NCI-H2081 (cell line): ENCODE measurements around the gene RIPOR2.
"Not testable (repeated sequence)": the region's sequence is repeated elsewhere in the genome, so short reads cannot be mapped to it uniquely, and the experiment has no call there.

Experiments used
- DNase-seq, 2 experiments: peaks; one replicate each; lab custom pipeline; 2025; lab: John Stamatoyannopoulos, UW

The RIPOR2 gene

DNA sequence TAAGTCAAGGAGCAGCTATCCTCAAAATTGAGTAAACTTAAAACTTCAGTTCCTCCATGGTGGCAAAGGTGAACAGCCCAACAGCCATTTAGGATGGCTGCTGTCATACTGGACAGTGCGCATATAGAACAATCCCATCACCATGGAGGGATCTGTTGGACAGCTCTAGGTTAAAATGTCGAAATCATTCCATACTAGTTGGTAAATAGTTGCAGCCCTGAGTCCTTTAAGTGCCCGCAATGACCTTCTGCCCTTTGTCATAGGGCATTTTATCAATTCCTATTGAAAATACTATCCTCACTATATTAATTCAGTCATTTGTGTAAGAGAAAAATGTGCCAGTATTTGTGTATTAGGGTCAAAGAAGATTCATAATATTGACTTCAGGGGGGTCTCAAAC, 128.2 kb downstream of the RIPOR2 start:
- DNase-seq, result no peak

DNA sequence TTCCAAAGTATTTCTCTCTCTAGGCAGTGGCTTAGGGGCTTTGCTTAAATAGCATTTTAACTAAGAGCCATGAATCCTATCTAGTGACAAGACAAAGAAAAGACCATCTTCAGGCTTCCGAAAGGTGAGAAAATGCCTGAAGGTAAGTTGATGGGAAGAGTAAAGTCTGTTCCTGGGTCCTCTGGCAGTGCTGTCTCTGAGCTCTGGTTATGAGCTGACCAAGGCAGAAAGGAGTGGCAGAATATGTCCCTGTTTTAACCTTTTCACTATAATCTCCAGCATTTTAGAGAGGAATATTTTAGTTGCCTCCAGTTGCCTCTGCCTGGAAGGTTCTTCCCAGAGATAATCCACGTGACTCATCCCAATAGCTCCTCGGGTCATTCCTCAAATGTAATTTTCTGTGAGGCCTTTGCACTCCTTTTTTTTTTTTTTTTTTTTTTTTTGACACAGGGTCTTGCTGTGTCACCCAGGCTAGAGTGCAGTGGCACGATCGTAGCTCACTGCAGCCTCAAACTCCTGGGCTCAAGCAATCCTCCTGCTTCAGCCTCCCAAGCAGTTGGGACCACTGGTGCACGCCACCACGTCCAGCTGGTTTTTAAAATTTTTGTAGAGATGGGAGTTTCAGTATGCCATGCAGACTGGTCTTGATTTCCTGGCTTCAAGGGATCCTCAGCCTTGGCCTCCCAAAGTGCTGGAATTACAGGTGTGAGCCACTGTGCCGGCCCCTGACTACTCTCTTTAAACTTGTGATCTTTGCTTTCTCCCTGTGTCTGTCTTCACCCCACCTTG, 133.3 kb downstream of the RIPOR2 start:
- DNase-seq, result no peak

- no peak for DNase-seq
Measured at GRCh38 chr6:24799541-24799915, 136.2 kb downstream of the RIPOR2 start.

GRCh38 chr6:24798740-24799540, 136.8 kb downstream of the RIPOR2 start, which contains the start of gene ARMH2:
TSS of gene ARMH2 (minus strand) at chr6:24798917. CDS start at chr6:24798857, 60 bp downstream.
- DNase-seq, result no peak

DNA sequence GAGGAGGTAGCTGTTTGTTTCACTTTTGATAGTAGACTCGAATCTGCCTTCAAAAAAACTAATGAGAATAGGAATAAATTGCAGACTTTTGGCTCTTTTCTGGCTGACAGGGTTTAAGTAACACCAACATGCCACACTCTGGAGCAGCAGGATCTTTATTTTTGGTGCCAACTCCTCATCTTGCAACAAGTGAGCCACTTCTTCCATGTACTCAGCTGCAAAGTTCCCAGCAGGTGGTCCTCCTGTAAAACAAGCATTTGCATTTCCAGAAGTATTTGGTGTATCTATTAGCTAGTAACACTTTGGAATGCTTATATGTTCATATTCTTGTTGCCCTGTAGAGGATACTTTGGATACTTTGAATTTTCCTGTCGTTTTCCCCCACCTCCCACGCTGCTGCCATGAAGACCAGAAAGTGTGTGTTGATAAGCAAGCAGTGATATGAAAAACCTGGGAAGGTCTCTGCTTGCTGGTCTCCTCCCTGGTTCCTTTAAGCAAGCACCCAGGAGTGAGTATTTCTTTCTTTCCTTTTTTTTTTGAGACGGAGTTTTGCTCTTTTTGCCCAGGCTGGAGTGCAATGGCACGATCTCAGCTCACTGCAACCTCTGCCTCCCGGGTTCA, 138.1 kb downstream of the RIPOR2 start:
- no peak for DNase-seq

GRCh38 chr6:24796616-24797290, 139.0 kb downstream of the RIPOR2 start:
- DNase-seq, result no peak

DNA sequence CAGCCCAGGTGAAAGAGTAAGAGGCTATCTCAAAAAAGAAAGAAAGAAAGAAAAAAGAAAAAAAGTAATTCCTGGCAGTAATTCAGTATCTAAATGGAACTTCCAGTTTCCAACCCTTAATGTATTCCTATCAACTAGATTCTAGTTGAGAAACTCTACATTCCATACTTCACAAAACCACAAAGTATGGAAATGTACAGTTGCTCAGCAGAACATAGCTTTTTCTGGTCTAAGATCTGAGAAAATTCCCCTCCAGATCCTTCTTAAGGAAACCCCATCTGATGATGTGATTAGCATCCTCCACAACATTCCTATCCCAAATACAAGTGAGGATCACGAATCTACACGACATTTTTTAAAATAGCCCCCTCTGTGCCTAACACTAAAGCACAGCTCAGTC, 140.7 kb downstream of the RIPOR2 start:
- DNase-seq, result no peak

GRCh38 chr6:24788031-24788665, 147.6 kb downstream of the RIPOR2 start:
- DNase-seq, result no peak

- DNase-seq, result no peak
Measured at GRCh38 chr6:24780206-24780605, 155.6 kb downstream of the RIPOR2 start.

DNA sequence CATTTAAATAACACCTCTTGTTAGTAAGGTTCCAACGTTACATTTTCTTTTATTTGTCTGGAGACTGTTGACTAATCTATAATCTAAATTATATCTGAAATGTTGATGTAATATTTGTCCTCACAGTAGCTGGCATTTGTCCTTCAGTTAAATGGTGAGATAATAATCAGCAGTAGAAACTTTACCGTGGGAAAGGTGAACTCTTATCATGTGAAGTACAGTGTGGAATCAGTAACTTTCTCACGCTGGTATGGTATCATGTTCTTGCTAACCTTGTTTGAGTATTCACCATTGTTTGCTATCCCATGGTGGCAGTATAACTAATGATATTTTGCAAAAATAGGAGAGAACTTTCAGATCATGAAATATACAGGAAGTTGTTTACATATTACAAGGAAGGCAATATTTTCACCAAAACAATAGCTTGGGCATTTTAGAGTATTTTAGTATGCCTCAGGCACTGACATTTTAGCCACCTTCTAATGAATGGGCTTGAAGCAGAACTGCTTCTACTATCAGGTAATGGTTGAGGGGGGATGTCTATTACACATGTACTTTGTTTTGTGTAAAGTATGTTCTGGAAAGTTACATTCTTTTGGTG, 156.2 kb downstream of the RIPOR2 start:
- no peak for DNase-seq

GRCh38 chr6:24778878-24779277, 156.9 kb downstream of the RIPOR2 start:
- no peak for DNase-seq

GRCh38 chr6:24778121-24778520, 157.6 kb downstream of the RIPOR2 start:
- DNase-seq, result no peak

GRCh38 chr6:24777227-24777626, 158.5 kb downstream of the RIPOR2 start:
- no peak for DNase-seq

GRCh38 chr6:24775520-24776058, 160.2 kb downstream of the RIPOR2 start:
- no peak for DNase-seq

GRCh38 chr6:24774696-24775519, 160.9 kb downstream of the RIPOR2 start, which contains the start of gene GMNN:
TSS of gene GMNN (plus strand) at chr6:24774937. CDS start at chr6:24777247, 2,310 bp downstream.
- DNase-seq, result peak; percentile 96

DNA sequence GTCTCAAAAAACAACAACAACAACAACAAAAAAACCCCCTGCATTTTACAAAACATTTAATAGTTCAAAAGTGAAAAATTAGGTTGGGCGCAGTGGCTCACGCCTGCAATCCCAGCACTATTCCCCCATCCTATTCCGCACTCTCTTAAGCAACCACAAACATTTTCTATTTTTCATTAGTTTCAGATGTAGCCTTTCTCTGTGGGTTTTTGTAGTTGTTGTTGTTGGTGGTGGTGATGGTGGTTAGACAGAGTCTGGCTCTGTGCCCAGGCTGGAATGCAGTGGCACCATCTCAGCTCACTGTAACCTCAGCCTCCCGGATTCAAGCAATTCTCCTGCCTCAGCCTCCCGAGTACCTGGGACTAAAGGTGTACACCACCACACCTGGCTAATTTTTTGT, 167.4 kb downstream of the RIPOR2 start:
- no peak for DNase-seq

DNA sequence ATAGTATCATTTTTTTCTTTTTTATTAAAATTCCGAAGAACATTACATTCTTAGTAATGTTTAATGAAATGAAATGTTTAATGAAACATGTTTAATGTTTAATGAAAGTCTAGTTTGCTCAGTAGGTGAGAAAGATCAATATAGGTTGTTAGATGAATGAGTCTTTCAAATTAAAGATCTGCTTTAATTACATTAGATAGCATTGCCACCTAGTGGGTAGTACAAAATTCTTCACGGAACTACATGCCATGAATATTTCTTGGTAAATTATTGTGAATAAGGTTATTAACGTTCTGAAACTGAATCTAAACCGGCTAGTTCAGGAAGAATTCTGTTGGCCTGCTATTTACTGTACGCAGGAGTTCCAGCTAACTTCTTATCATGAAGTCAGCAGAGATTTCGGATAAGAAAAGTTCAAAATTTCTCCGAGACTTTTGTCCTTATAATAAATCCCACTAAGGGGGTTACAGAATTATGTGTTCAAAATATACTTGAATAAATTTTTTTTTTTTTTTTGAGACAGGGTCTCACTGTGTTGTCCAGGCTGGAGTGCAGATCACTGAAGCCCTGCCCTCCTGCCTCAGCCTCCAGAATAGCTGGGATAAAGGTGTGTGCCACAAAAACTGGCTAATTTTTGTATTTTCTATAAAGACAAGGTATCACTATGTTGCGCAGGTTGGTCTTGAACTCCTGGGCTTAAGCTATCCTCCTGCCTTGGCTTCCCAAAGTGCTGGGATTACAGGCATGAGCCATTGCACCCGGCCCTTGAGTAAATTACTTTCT, 168.9 kb downstream of the RIPOR2 start:
- peak in 1 of 2 experiments; percentile 22 for DNase-seq

DNA sequence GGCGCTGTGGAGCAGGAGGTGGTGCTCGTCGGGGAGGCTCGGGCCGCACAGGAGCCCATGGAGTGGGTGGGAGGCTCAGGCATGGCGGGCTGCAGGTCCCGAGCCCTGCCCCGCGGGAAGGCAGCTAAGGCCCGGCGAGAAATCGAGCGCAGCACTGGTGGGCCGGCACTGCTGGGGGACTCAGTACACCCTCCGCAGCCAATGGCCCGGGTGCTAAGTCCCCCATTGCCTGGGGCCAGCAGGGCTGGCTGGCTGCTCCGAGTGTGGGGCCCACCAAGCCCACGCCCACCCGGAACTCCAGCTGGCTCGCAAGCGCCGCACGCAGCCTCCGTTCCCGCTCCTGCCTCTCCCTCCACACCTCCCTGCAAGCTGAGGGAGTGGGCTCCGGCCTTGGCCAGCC, 169.8 kb downstream of the RIPOR2 start:
- DNase-seq, result not testable (repeated sequence)
